Tibial artery (tissue), 4 donors: ENCODE results near the gene CWC27.

ENCODE experiments used
- DNase-seq, 2 donors: peaks; one replicate each; pipeline ENCODE4 v3.0.0-alpha.2; 2019
- H3K27ac ChIP-seq, 2 donors: fragments of 200-600 bp; sonication (generic) in 1 of 2; 1 replicate in 1 of 2; 2 replicates in 1 of 2; pipeline ENCODE4 v1.5.1; 2018 to 2019; ENCODE audit warnings: mild to moderate bottlenecking in 1 of 2
- H3K27me3 ChIP-seq, 2 donors: fragments of 200-600 bp; sonication (generic) in 1 of 2; one replicate each; pipeline versions ENCODE4 v1.5.1 to v1.6.0; 2016 to 2019
- H3K36me3 ChIP-seq, 3 donors: fragments of 200-600 bp; sonication (generic) in 2 of 3; one replicate each; pipeline ENCODE4 v1.5.1; 2016 to 2019; ENCODE audit warnings: mild to moderate bottlenecking in 2 of 3
- H3K4me1 ChIP-seq, 4 donors: fragments of 200-600 bp; sonication (generic) in 2 of 4; 1 replicate in 3 of 4; 2 replicates in 1 of 4; pipeline ENCODE4 v1.5.1; 2016 to 2019
- H3K4me3 ChIP-seq, 2 donors: fragments of 200-600 bp; sonication (generic) in 1 of 2; 1 replicate in 1 of 2; 2 replicates in 1 of 2; pipeline ENCODE4 v1.5.1; 2018 to 2019; ENCODE audit warnings: mild to moderate bottlenecking in 2 of 2
- H3K9me3 ChIP-seq, 3 donors: fragments of 200-600 bp; sonication (generic) in 1 of 3; one replicate each; pipeline ENCODE4 v1.5.1; 2016 to 2019
- intact Hi-C: fragments of 100-400 bp; cut with DNase I; formaldehyde crosslinking; loops from one replicate; pipeline ENCODE4 v1.15.0; 2023; ENCODE audit warnings: low total_unique reads
- TF ChIP-seq, protein P1 (sequence below), 2 experiments: fragments of 200-600 bp in 1 of 2; fragments of 450-650 bp in 1 of 2; IDR thresholded peaks; one replicate each; pipeline ENCODE4 v1.5.1; 2017 to 2019; ENCODE audit warnings: antibody characterized with exemption in 2 of 2, mild to moderate bottlenecking in 1 of 2, moderate library complexity in 1 of 2

The CWC27 gene

GRCh38 chr5:64836190-64836755 lies 67.5 kb downstream of the CWC27 start:
- Histone ChIP-seq H3K4me1 (peaks cover 0 to 18% (median 3%) of the 10 kb centered on the region in 4 donors), H3K36me3 (peaks cover 0 to 9% (median 8%) of the 10 kb centered on the region in 3 donors), H3K9me3 (no peaks in the 10 kb centered on the region), H3K27me3 (no peaks in the 10 kb centered on the region), H3K4me3 (no peak overlapping the region), H3K27ac (no peak overlapping the region)
- intact Hi-C loops = no loop called here
- TF ChIP-seq, protein P1, sequence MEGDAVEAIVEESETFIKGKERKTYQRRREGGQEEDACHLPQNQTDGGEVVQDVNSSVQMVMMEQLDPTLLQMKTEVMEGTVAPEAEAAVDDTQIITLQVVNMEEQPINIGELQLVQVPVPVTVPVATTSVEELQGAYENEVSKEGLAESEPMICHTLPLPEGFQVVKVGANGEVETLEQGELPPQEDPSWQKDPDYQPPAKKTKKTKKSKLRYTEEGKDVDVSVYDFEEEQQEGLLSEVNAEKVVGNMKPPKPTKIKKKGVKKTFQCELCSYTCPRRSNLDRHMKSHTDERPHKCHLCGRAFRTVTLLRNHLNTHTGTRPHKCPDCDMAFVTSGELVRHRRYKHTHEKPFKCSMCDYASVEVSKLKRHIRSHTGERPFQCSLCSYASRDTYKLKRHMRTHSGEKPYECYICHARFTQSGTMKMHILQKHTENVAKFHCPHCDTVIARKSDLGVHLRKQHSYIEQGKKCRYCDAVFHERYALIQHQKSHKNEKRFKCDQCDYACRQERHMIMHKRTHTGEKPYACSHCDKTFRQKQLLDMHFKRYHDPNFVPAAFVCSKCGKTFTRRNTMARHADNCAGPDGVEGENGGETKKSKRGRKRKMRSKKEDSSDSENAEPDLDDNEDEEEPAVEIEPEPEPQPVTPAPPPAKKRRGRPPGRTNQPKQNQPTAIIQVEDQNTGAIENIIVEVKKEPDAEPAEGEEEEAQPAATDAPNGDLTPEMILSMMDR (IDR thresholded peaks at IDR 0.05) = no peak
- DNase-seq = no peak

GRCh38 chr5:64836786-64837185 lies 68.1 kb downstream of the CWC27 start:
- Histone ChIP-seq H3K27ac (no peak overlapping the region), H3K27me3 (no peaks in the 10 kb centered on the region), H3K36me3 (peaks cover 0 to 14% (median 10%) of the 10 kb centered on the region in 3 donors), H3K4me1 (peaks cover 0 to 18% (median 3%) of the 10 kb centered on the region in 4 donors), H3K4me3 (no peak overlapping the region), H3K9me3 (no peaks in the 10 kb centered on the region)
- TF ChIP-seq, protein P1 (IDR thresholded peaks at IDR 0.05) = no peak
- intact Hi-C loops = no loop called here
- DNase-seq = no peak

DNA sequence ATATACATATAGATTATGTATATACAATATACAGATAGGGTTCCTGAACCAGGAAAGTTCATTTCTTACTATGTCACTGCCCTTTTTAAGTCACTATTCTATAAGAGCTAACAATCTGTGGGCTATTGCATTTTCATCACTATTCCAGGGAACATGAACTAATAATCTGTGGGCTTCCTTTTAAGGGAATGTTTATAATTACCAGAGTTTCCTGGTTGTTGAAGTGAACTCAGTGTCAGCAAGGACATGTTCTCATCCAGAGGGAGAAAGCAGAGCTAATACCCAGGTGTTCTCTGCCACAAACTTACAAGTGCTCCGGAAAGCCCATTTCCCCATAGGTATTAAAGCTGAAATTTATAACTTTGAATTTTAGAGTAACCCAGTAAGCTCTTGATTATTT lies 69.6 kb downstream of the CWC27 start:
- Histone ChIP-seq H3K4me3 (no peak overlapping the region), H3K4me1 (peaks cover 0 to 18% (median 3%) of the 10 kb centered on the region in 4 donors), H3K36me3 (peaks cover 0 to 14% (median 10%) of the 10 kb centered on the region in 3 donors), H3K27ac (no peak overlapping the region), H3K9me3 (no peaks in the 10 kb centered on the region), H3K27me3 (no peaks in the 10 kb centered on the region)
- DNase-seq = no peak
- TF ChIP-seq, protein P1 (IDR thresholded peaks at IDR 0.05) = no peak
- intact Hi-C loops = no loop called here

DNA sequence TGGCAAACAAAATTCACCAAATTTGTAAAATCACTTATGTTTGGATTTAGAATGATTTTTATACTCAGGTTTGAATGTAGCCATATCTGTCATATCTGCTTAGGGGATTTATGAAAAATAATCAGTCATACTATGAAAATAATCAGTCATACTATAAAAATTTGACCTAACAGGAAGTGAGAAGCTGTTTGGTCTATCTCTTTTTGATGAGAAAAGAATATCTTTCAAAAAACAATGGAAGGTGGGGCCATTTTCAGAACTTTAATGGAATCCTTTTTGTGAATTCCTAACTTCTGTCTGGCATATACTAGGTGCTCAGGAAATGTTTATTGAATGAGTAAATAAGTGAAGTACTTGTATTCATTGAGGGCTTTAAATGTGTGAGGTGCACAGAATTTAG lies 70.1 kb downstream of the CWC27 start:
- Histone ChIP-seq H3K4me1 (peaks cover 0 to 18% (median 3%) of the 10 kb centered on the region in 4 donors), H3K4me3 (no peak overlapping the region), H3K9me3 (no peaks in the 10 kb centered on the region), H3K27ac (no peak overlapping the region), H3K27me3 (no peaks in the 10 kb centered on the region), H3K36me3 (peaks cover 0 to 15% (median 10%) of the 10 kb centered on the region in 3 donors)
- intact Hi-C loops = no loop called here
- no peak for DNase-seq
- TF ChIP-seq, protein P1 (IDR thresholded peaks at IDR 0.05) = no peak

GRCh38 chr5:64839936-64840335 lies 71.2 kb downstream of the CWC27 start:
- intact Hi-C loops = no loop called here
- Histone ChIP-seq H3K27me3 (no peaks in the 10 kb centered on the region), H3K36me3 (peaks cover 3 to 24% (median 16%) of the 10 kb centered on the region in 3 donors), H3K27ac (no peak overlapping the region), H3K9me3 (no peaks in the 10 kb centered on the region), H3K4me3 (no peak overlapping the region), H3K4me1 (peaks cover 0 to 18% (median 3%) of the 10 kb centered on the region in 4 donors)
- DNase-seq = no peak
- TF ChIP-seq, protein P1 (IDR thresholded peaks at IDR 0.05) = no peak
